Epithelial cell of proximal tubule (primary cell): Measurements from ENCODE around the gene TNFAIP8L2. TPM values are rescaled to one million over a fixed set of nuclear protein-coding genes. Genes with fewer than 3 reads are reported as not detected.
A peak's percentile ranks its signal among the peaks of the same experiment; 100 is the strongest.

ENCODE experiments used
- DNase-seq: peaks from one replicate; pipeline ENCODE4 v3.0.0-alpha.2; 2011; ENCODE audit warnings: low read depth
- H3K4me3 ChIP-seq: 2 replicates; pipeline ENCODE4 v1.5.1; 2011; ENCODE audit warnings: low read depth, mild to moderate bottlenecking, low read length
- total RNA-seq: library from RNA; depleted of rRNA; stranded (reverse); fragments of >200 nt; gene quantifications from 2 replicates; pipeline ENCODE4 v1.2.3, GENCODE V29; 2015
- TF ChIP-seq, protein P1 (sequence below): conservative IDR thresholded peaks from 2 replicates; pipeline ENCODE4 v1.5.1; 2012; ENCODE audit warnings: low read depth, mild to moderate bottlenecking, low read length

The TNFAIP8L2 gene
- total RNA-seq, 1 donor from 2014 or later, result not detected

- no peak for DNase-seq
- TF ChIP-seq, protein P1, sequence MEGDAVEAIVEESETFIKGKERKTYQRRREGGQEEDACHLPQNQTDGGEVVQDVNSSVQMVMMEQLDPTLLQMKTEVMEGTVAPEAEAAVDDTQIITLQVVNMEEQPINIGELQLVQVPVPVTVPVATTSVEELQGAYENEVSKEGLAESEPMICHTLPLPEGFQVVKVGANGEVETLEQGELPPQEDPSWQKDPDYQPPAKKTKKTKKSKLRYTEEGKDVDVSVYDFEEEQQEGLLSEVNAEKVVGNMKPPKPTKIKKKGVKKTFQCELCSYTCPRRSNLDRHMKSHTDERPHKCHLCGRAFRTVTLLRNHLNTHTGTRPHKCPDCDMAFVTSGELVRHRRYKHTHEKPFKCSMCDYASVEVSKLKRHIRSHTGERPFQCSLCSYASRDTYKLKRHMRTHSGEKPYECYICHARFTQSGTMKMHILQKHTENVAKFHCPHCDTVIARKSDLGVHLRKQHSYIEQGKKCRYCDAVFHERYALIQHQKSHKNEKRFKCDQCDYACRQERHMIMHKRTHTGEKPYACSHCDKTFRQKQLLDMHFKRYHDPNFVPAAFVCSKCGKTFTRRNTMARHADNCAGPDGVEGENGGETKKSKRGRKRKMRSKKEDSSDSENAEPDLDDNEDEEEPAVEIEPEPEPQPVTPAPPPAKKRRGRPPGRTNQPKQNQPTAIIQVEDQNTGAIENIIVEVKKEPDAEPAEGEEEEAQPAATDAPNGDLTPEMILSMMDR, result no peak
- no peak overlapping the region for H3K4me3 ChIP-seq
These were observed 2.9 kb downstream of the TNFAIP8L2 start for GRCh38 chr1:151159373-151159772.

DNA sequence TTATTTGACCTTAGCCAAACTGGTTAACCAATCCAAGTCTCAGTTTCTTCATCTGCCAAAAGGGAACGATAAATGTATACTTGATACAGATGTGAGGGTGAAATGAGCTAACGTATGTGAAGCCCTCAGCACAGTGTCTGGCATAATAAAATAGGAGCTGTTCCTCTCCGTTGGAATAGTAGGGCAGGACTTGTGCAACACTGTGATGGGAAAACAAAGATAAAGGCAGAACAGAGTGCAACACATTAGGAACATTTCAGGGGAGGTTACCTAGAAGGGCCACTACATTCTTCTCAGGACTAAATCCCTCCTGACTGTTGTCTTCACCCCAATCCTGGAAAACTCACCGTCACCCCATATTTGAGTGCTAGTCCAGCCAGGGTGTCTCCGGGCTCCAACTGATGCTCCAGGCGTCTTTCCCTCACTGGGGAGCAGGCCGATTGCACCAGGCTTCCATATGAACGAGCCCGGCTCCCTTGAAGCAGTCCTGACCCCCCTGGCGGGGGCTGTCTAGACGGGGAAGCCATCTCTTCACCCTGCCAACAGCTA, 8.4 kb downstream of the TNFAIP8L2 start:
- no peak for DNase-seq
- TF ChIP-seq, protein P1, result no peak
- H3K4me3 ChIP-seq, result peak overlapping the region; percentile 99

GRCh38 chr1:151165281-151165737, 8.9 kb downstream of the TNFAIP8L2 start:
- TF ChIP-seq, protein P1, result no peak
- H3K4me3 ChIP-seq, result peak overlapping the region; percentile 99
- no peak for DNase-seq

- H3K4me3 ChIP-seq, result peak within 1 kb of the TSS; percentile 99
- TF ChIP-seq, protein P1, result no peak
- peak; percentile 93 for DNase-seq
These were observed 9.5 kb downstream of the TNFAIP8L2 start, which contains the start of the genes LYSMD1 and SCNM1 for GRCh38 chr1:151165738-151166504. Gene LYSMD1 (minus strand): TSS chr1:151165902. CDS start chr1:151165258, 644 bp downstream. Gene SCNM1 (plus strand): TSS chr1:151166144. CDS start chr1:151166153, 9 bp downstream.

DNA sequence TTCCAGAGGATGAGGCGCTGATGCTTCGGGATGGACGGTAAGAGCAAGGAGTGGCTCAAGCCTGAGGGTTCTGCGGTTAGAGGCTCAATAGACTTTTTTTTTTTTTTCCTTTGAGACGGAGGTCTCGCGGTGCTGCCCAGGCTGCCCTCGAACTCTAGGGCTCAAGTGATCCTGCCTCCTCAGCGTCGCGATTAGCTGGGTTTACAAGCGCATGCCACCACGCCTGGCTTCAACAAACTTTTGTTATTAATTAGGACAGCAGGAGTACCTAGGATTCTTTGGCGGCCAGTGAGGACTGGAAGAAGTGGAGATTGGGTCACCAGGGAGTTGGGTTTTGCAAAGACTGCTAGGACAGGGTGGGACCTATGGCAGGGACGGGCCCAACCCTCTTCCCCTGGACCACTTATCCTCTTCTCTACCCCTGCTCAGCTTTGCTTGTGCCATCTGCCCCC, 10.1 kb downstream of the TNFAIP8L2 start:
- peak overlapping the region; percentile 99 for H3K4me3 ChIP-seq
- no peak for DNase-seq
- TF ChIP-seq, protein P1, result no peak

DNA sequence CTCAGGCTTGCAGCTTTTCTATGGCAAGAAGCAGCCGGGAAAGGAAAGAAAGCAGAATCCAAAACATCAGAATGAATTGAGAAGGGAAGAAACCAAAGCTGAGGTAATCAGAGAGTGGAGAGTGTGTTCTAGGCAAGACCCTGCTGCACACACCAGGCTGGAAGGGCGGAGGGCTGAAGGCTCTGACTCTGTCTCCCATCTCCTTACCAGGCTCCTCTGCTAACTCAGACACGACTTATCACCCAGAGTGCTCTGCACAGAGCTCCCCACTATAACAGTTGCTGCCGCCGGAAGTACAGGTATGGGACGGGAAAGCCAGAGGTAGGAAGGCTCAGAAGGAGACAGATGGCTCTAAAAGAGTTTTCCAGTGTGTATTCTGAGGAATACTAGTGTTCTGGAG, 10.7 kb downstream of the TNFAIP8L2 start:
- H3K4me3 ChIP-seq, result peak overlapping the region; percentile 99
- TF ChIP-seq, protein P1, result no peak
- no peak for DNase-seq
